Stimulated activated CD4-positive, alpha-beta T cell treated with anti-CD3 and anti-CD28 coated beads, Interleukin-1b, Interleukin-23, amount 100 ng/mL, for 1 hour (primary cell): ENCODE data around the gene KCTD17.

Experiments
- DNase-seq, 2 donors: peaks; one replicate each; pipeline ENCODE4 v3.0.0-alpha.2; 2020; ENCODE audit warnings: low read depth in 2 of 2

Gene KCTD17

DNA sequence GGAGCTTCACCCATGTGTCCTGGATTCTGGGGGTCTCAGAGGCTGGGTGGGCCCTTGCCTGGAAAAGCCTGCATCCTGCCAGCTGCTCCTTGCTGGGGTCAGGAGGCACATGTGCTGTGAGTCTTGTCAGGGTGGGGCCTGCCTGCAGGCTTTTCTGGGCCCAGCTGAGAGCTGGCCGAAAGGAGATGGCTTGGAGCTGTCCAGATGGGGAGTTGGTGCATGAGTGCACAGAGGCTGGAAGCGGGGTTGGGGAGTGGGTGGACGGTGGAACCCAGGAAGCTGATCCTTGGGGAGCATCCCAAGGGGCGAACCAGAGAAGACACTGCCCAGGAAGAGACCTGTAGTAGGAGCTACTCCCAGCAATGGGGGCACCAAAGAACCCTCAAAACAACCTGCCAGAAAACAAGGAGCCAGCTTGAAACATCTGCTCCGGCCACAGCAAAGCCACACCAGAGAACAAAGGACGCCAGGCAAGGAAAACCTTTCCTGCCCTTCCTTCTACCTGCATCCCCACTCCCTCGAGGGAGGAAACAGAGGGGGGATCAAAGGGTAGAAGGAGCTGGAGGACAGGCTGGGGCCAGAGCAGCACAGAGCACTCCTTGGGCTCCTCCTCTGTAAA is 8.2 kb upstream of the KCTD17 start:
- DNase-seq, result no peak

DNA sequence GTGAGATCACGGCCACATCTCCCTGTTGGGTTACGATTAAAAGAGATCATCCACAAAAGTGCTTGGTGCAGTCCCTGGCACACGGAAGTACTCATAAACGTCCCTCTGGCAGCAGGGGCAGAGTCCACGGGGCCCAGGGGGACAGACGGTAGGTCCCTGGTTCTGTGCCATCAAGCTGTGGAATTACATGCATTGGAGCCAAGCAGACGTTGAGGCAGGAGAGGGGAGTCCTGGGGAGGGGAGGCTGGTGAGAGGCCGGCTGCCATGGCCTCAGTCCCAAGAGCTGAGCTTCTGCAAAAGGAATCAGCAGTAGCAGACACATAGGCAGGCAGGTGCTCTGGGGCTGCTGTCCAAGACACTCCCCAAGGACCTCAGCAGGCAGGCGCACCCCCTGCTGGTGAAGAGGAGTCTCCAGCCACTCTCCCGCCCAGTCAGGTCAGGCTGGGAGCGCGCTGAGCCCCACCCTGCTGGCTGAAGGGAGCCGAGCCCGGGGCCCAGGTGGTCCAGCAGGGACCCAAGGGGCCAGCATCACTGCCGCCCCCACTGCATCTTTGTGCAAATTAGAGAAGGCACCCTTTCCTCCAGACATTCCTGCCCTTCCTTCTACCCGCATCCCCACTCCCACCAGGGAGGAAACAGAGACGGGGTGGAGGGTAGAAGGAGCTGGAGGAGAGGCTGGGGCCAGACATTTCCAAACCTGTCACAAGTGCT is 7.6 kb upstream of the KCTD17 start:
- no peak for DNase-seq

DNA sequence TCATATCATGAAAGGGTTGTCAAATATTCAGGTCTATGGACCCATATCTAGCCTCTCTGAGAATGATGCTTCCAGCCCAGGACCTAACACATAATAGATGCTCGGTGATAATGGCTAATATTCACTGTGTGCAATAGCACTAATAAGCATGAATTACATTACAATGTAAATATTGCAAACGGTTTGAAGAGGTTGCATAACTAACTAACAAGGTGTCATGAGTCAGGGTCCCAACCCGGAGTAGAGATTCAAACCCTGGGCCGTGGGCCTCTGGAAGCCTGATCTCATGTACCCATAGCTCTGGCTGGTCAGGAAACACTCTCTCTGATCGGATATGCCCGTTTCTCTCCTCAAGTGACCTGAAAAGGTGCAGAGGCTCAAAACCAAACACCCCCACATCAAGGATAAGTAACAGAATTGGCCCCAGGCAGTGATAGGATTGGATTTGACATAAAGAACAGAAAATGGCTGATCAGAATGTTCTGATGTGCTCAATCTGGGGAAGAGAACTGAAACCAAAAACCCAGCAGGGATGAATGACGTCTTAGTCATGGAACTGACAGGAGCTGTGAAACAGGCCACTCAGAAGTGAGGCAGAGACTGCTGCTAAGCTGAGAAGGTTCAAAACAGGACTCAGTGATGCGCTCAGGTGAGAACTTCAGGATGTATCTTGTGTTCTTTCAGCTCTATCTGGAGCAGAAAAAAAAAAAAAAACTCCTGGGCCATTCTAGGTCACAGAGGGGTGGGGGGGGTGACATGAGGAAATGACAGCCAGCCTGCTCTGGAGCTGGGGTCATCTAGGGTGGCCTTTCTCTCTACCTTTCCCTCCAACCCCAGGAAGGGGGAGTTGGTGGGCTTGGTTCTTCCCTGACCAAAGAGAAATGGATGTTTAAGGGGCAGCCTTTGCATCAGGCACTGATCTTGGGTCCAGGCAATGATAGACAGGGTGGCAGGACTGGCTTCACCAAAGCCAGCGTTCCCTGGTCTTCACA is 6.6 kb upstream of the KCTD17 start:
- DNase-seq, result no peak

- no peak for DNase-seq
Measured at GRCh38 chr22:37045958-37046357, 5.6 kb upstream of the KCTD17 start.

GRCh38 chr22:37046589-37046988 is 5.0 kb upstream of the KCTD17 start:
- no peak for DNase-seq

GRCh38 chr22:37047006-37047405 is 4.5 kb upstream of the KCTD17 start:
- no peak for DNase-seq

GRCh38 chr22:37048133-37048532 is 3.4 kb upstream of the KCTD17 start:
- no peak for DNase-seq

GRCh38 chr22:37049224-37049623 is 2.3 kb upstream of the KCTD17 start:
- no peak for DNase-seq

GRCh38 chr22:37050913-37051312 is 629 bp upstream of the KCTD17 start:
- no peak for DNase-seq

GRCh38 chr22:37052386-37053309 is 1.1 kb downstream of the KCTD17 start:
- no peak for DNase-seq

GRCh38 chr22:37053310-37054055 is 1.9 kb downstream of the KCTD17 start:
- DNase-seq, result no peak

GRCh38 chr22:37054056-37054395 is 2.5 kb downstream of the KCTD17 start:
- DNase-seq, result no peak

GRCh38 chr22:37054600-37055365 is 3.2 kb downstream of the KCTD17 start:
- no peak for DNase-seq

DNA sequence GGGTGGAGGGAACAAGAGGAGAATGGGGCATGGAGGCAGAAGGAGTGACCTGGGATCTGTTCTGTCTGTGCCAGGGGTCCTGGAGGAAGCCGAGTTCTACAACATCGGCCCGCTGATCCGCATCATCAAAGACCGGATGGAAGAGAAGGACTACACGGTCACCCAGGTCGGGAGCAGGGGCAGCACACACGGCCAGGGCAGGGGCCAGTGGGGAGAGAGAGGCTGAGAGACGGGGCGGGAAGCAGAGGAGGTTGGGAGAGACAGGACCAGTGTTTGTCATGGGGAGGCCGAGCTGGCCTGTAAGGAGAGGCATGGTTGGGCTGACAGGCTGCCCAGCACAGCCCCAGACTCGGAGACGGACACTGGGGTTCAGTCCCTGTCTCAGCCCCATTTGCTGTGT is 4.7 kb downstream of the KCTD17 start:
- DNase-seq, result no peak

DNA sequence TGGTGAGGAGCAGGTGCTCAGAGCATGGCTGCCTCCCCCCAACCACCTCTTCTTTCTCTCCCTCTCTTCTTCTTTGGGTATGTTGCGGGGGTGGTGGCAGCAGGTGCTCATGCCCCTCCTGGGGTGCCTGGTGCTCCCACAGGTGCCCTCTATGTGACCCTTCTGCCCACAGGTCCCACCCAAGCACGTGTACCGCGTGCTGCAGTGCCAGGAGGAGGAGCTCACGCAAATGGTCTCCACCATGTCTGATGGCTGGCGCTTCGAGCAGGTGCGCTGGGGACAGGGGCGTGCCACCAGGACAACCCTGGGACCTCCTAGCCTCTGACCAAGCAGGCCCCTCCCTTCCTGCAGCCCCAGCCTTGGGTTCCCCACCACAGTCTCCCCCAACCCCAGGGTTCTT is 5.7 kb downstream of the KCTD17 start:
- no peak for DNase-seq

DNA sequence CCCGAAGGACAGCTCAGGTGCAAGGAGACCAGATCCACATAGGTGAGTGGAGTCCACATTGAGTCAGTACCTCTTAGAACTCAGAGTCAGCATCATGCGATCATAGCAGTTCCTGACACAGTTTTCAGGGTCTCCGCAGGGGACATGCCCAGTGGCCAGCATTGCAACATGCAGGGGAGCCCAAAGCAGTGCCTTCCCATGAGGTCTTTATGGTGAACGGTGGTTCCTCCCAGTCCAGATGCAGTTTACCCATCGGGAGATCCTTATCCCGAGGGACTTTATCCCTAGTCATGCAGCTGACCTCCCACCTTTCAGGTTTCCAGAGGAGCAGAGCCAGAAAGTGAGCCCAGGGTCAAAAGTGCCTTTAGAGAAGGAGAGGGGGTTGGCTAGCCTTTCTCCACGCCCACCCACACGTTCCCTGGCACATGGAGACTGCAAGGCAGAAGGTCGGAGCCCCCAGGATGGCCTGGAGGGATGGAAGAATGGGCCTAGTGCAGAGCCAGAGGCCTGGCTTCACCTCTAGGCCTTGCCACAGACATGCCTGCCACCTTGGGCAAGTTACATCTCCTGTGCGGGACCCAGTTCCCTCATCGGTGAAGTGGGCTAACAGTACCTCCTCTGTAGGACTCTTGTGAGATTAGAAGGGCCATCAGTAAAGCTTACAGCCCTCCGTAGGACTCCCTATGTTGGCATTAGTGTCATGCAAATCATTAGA is 6.4 kb downstream of the KCTD17 start:
- no peak for DNase-seq

- no peak for DNase-seq
Measured at GRCh38 chr22:37058917-37059701, 7.6 kb downstream of the KCTD17 start.

DNA sequence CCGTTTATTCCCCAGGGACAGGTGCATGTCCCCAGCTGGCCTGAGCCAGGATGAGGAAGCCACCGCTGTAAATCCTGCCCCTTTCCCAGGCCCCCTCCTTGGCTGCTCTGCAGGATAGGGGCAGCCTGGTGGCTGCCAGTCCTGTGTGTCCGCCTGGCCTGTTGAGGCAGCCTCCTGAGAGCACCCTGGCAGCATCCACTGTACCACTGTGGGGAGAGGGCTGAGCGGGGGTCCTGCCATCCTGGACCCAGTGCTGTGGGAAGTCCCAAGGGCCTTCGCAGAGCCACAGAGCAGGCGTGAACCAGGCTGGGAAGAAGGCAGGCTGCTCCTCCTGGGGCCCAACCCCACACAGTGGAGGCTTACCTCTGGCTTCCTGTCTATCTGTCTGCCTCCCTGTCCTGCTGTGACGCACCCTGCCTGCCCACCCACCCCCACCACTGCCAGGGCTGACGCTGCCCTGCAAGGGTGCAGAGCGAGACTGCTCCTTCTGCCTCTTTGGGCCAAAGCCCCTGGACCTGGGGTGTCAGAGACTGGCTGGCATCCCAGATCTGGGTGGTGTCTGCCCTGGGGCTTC is 8.4 kb downstream of the KCTD17 start:
- no peak for DNase-seq
